D721Med (cell line): ENCODE results near the gene TARBP1.
"Not testable (repeated sequence)": the region's sequence is repeated elsewhere in the genome, so short reads cannot be mapped to it uniquely, and the experiment has no call there.

Experiments
- DNase-seq: peaks from one replicate; pipeline ENCODE4 v3.0.0; 2011; ENCODE audit warnings: low spot score; ENCODE audit not compliant: insufficient read length
- FAIRE-seq: peaks from 2 replicates; lab custom pipeline; 2011; peaks lifted over from hg19 to GRCh38; lab: Jason Lieb, UNC
- TF ChIP-seq, protein P1 (sequence below): IDR thresholded peaks from 2 replicates; pipeline ENCODE4 v1.5.1; 2012; ENCODE audit warnings: mild to moderate bottlenecking, control low read depth; ENCODE audit not compliant: insufficient read depth; ENCODE audit errors: missing control alignments

The TARBP1 gene

DNA sequence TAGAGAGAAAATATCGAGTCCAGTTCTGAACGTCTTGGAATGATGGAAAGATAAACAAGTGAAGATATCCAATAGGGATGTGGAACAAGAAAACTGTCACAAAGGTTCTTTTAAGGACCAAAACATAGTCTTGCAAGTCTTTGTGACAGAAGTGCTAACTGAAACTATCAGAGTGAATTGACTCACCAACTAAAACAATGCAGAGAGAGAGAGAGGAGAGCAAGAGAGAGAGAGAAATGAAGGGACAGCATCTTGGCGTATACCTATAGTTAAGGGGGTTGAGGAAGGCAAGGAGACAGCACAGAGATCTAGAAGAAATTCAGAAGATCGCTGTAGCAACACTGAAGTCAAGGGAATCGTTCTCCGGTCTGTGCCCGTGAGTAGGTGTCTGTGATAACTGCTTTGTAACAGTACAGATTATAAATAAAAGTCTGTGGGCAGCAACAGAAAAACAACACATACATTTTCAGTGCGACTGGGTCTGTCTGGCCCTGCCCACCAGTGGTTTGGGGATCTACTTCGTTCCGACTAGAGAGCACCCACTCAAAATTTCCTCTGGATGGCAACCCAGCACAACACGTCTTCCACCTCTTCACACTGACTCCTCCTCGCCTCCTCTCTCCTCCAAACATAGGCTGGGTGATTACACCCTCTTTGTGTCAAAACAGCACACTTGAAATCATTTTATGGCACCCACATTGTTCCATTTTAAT, 110.5 kb downstream of the TARBP1 start:
- DNase-seq: no peak
- TF ChIP-seq, protein P1, sequence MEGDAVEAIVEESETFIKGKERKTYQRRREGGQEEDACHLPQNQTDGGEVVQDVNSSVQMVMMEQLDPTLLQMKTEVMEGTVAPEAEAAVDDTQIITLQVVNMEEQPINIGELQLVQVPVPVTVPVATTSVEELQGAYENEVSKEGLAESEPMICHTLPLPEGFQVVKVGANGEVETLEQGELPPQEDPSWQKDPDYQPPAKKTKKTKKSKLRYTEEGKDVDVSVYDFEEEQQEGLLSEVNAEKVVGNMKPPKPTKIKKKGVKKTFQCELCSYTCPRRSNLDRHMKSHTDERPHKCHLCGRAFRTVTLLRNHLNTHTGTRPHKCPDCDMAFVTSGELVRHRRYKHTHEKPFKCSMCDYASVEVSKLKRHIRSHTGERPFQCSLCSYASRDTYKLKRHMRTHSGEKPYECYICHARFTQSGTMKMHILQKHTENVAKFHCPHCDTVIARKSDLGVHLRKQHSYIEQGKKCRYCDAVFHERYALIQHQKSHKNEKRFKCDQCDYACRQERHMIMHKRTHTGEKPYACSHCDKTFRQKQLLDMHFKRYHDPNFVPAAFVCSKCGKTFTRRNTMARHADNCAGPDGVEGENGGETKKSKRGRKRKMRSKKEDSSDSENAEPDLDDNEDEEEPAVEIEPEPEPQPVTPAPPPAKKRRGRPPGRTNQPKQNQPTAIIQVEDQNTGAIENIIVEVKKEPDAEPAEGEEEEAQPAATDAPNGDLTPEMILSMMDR: no peak
- FAIRE-seq: no peak

DNA sequence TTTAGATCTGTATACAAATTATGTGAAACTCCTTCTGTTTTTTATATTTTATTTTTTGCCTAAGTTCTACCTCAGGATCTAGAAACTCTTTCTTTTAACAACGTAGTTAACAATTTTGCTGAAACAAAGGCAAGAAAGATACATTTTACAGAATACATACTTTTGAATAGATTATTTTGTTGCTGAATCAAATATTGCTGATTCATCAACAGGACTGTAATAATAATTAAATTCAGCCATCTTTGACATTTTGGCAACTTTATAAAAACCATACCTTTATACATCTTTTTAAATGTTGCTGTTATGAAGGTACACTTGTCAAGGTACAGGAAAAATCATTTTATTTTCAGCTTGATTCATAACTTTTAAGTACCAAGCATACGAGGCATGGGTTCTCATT, 116.4 kb downstream of the TARBP1 start:
- FAIRE-seq (peak; percentile 67), DNase-seq (no peak)
- TF ChIP-seq, protein P1: no peak

- TF ChIP-seq, protein P1: no peak
- FAIRE-seq (peak; percentile 41), DNase-seq (no peak)
These were observed 117.8 kb downstream of the TARBP1 start for GRCh38 chr1:234361102-234361603.

- peak; percentile 71 for FAIRE-seq
- TF ChIP-seq, protein P1: no peak
These were observed 121.1 kb downstream of the TARBP1 start for GRCh38 chr1:234357831-234358230.

GRCh38 chr1:234356615-234357269, 122.2 kb downstream of the TARBP1 start:
- peak; percentile 80 for FAIRE-seq
- DNase-seq: not testable (repeated sequence)

More at GRCh38 chr1:234357831-234358230, 121.1 kb downstream of the TARBP1 start:
- DNase-seq: no peak

DNA sequence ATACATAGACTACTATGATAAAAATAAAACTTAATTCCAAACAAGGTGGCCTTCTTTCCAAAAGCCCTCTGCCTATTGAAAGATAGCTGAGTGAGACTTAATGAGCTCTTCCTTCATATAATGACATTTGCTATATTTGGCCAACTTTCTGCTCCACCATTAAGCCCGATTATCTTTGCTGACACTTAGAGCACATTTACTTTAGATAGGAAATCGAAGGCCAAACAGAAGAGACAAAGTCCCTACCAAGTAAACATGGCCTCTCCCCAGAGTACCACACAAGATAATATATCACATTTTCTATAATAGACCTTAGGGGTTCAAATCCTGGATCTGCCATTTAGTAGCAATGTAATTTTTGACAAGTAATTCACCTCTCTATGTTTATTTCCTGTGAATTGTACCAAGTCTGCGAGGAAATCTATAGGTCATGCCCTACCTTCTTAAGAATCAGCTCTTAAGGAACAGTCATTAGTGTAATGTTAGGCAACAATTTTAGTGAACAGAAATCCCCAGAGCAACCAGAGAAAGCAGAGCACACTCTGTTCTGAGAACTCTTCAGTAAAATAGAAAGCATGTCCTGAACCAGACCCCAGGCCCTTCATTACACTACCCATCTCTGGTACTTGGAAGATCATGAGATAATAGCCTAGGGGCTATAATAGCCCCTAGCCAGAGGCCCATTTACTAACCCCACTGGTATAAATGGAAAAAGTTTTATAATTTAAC, 123.0 kb downstream of the TARBP1 start:
- FAIRE-seq: peak; percentile 93
- TF ChIP-seq, protein P1: no peak
- DNase-seq: no peak

GRCh38 chr1:234348964-234349363, 130.0 kb downstream of the TARBP1 start:
- DNase-seq (no peak), FAIRE-seq (no peak)
- TF ChIP-seq, protein P1: no peak
